ENCODE data around the gene PHACTR2.

The PHACTR2 gene

GRCh38 chr6:143688681-143689080, 10.9 kb downstream of the PHACTR2 start:
- Histone ChIP-seq H3K9ac (no peak overlapping the region), H3K4me1 (peaks cover 10% of the 10 kb centered on the region), H3K36me3 (no peaks in the 10 kb centered on the region), H3K27ac (no peak overlapping the region), H3K9me3 (0 out of 2 replicates have a peak, but pooled peaks cover under 1% of the 10 kb centered on the region), H4K20me1 (0 out of 2 replicates have a peak, but pooled peaks cover 6% of the 10 kb centered on the region), H3K4me2 (no peak overlapping the region), H3K4me3 (no peak overlapping the region), H3K27me3 (no peaks in the 10 kb centered on the region)
- no peak for TF ChIP-seq Cebpa-rat (IDR thresholded peaks at IDR 0.05)

GRCh38 chr6:143689852-143690251, 12.1 kb downstream of the PHACTR2 start:
- Histone ChIP-seq H3K27ac (no peak overlapping the region), H3K4me1 (peaks cover 10% of the 10 kb centered on the region), H3K9me3 (no peaks in the 10 kb centered on the region), H3K9ac (no peak overlapping the region), H3K4me3 (no peak overlapping the region), H3K27me3 (no peaks in the 10 kb centered on the region), H3K4me2 (peak overlapping the region; percentile 59), H4K20me1 (0 out of 2 replicates have a peak, but pooled peaks cover 6% of the 10 kb centered on the region), H3K36me3 (no peaks in the 10 kb centered on the region)
- TF ChIP-seq Cebpa-rat (IDR thresholded peaks at IDR 0.05), result no peak

- Histone ChIP-seq H3K27ac (no peak overlapping the region), H3K4me2 (no peak overlapping the region), H3K36me3 (no peaks in the 10 kb centered on the region), H4K20me1 (0 out of 2 replicates have a peak, but pooled peaks cover 6% of the 10 kb centered on the region), H3K9me3 (no peaks in the 10 kb centered on the region), H3K4me1 (peaks cover 10% of the 10 kb centered on the region), H3K4me3 (no peak overlapping the region), H3K27me3 (no peaks in the 10 kb centered on the region), H3K9ac (no peak overlapping the region)
- TF ChIP-seq Cebpa-rat (IDR thresholded peaks at IDR 0.05), result no peak
Observed at GRCh38 chr6:143691155-143691554, 13.4 kb downstream of the PHACTR2 start.

GRCh38 chr6:143691900-143692636, 14.3 kb downstream of the PHACTR2 start:
- Histone ChIP-seq H3K27ac (no peak overlapping the region), H4K20me1 (0 out of 2 replicates have a peak, but pooled peaks cover 6% of the 10 kb centered on the region), H3K4me3 (no peak overlapping the region), H3K9ac (no peak overlapping the region), H3K4me1 (peaks cover 10% of the 10 kb centered on the region), H3K4me2 (no peak overlapping the region), H3K9me3 (no peaks in the 10 kb centered on the region), H3K36me3 (no peaks in the 10 kb centered on the region), H3K27me3 (no peaks in the 10 kb centered on the region)
- TF ChIP-seq Cebpa-rat (IDR thresholded peaks at IDR 0.05), result no peak

GRCh38 chr6:143692696-143693095, 14.9 kb downstream of the PHACTR2 start:
- H3K9ac ChIP-seq, result no peak overlapping the region
- H3K4me3 ChIP-seq, result no peak overlapping the region
- H3K27me3 ChIP-seq, result no peaks in the 10 kb centered on the region
- 0 out of 2 replicates have a peak, but pooled peaks cover 5% of the 10 kb centered on the region for H4K20me1 ChIP-seq
- no peak for TF ChIP-seq Cebpa-rat (IDR thresholded peaks at IDR 0.05)
- H3K36me3 ChIP-seq, result no peaks in the 10 kb centered on the region
- H3K4me1 ChIP-seq, result peaks cover 10% of the 10 kb centered on the region
- H3K27ac ChIP-seq, result no peak overlapping the region
- H3K4me2 ChIP-seq, result no peak overlapping the region
- H3K9me3 ChIP-seq, result no peaks in the 10 kb centered on the region

GRCh38 chr6:143694013-143694412, 16.2 kb downstream of the PHACTR2 start:
- Histone ChIP-seq H3K4me3 (no peak overlapping the region), H3K4me2 (no peak overlapping the region), H3K36me3 (no peaks in the 10 kb centered on the region), H3K9ac (no peak overlapping the region), H3K4me1 (peaks cover 10% of the 10 kb centered on the region), H3K27me3 (no peaks in the 10 kb centered on the region), H4K20me1 (no peaks in the 10 kb centered on the region), H3K27ac (no peak overlapping the region), H3K9me3 (no peaks in the 10 kb centered on the region)
- TF ChIP-seq Cebpa-rat (IDR thresholded peaks at IDR 0.05), result no peak

- TF ChIP-seq Cebpa-rat (IDR thresholded peaks at IDR 0.05), result no peak
- Histone ChIP-seq H4K20me1 (no peaks in the 10 kb centered on the region), H3K4me2 (no peak overlapping the region), H3K4me1 (peaks cover 8% of the 10 kb centered on the region), H3K27ac (no peak overlapping the region), H3K9me3 (no peaks in the 10 kb centered on the region), H3K4me3 (no peak overlapping the region), H3K27me3 (no peaks in the 10 kb centered on the region), H3K9ac (no peak overlapping the region), H3K36me3 (no peaks in the 10 kb centered on the region)
Observed at GRCh38 chr6:143694560-143694959, 16.8 kb downstream of the PHACTR2 start.

GRCh38 chr6:143695130-143695968, 17.6 kb downstream of the PHACTR2 start:
- H4K20me1 ChIP-seq, result no peaks in the 10 kb centered on the region
- TF ChIP-seq Cebpa-rat (IDR thresholded peaks at IDR 0.05), result no peak
- no peaks in the 10 kb centered on the region for H3K36me3 ChIP-seq
- no peak overlapping the region for H3K9ac ChIP-seq
- no peak overlapping the region for H3K4me3 ChIP-seq
- no peak overlapping the region for H3K27ac ChIP-seq
- no peak overlapping the region for H3K4me2 ChIP-seq
- H3K27me3 ChIP-seq, result no peaks in the 10 kb centered on the region
- peaks cover under 1% of the 10 kb centered on the region; the same call in 1 of the 2 replicates for H3K4me1 ChIP-seq
- no peaks in the 10 kb centered on the region for H3K9me3 ChIP-seq

GRCh38 chr6:143695969-143696663, 18.4 kb downstream of the PHACTR2 start:
- Histone ChIP-seq H3K27ac (no peak overlapping the region), H3K36me3 (no peaks in the 10 kb centered on the region), H3K4me3 (no peak overlapping the region), H3K9me3 (no peaks in the 10 kb centered on the region), H3K4me1 (no peaks in the 10 kb centered on the region), H3K9ac (no peak overlapping the region), H3K27me3 (no peaks in the 10 kb centered on the region), H3K4me2 (no peak overlapping the region), H4K20me1 (no peaks in the 10 kb centered on the region)
- TF ChIP-seq Cebpa-rat (IDR thresholded peaks at IDR 0.05), result no peak

Measured in BLaER1 (cell line).